GM23248 (cell line): ENCODE measurements around the gene IGFBP6.

Source experiments
- EZH2 ChIP-seq: fragments of 200-600 bp; sonication (generic); IDR thresholded peaks from 2 replicates; pipeline ENCODE4 v1.6.1; 2018; ENCODE audit warnings: antibody characterized with exemption, mild to moderate bottlenecking; ENCODE audit not compliant: insufficient read depth, poor library complexity, severe bottlenecking
- EZH2phosphoT487 ChIP-seq: fragments of 200-600 bp; sonication (generic); IDR thresholded peaks from 2 replicates; pipeline ENCODE4 v1.6.1; 2018; ENCODE audit warnings: antibody characterized with exemption, moderate library complexity, mild to moderate bottlenecking, low read depth; ENCODE audit not compliant: insufficient read depth

DNA sequence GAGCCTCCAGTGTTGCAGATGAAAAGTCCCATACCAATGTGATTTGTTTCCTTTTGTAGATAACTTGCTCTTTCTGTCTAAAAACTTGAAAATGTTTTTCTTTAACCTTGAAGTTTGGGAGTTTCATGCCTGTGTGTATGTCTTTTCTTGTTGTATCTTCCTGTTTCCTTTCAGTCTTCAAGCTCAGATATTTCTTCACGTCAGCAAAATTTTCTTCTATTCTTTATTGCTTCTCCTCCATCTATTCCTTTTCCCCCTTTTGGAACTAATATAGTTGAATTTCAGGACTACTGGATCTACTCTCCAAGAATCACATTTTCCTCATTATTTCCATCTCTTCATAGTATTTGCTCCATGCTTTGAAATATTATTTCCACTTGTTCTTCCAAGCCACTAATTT is 29.7 kb downstream of the IGFBP6 start:
- no peak for TF ChIP-seq EZH2
- TF ChIP-seq EZH2phosphoT487: no peak
